Stimulated activated CD4-positive, alpha-beta T cell treated with anti-CD3 and anti-CD28 coated beads, Interleukin-2, amount 100 ng/mL, for 4 hours (primary cell): ENCODE measurements around the gene NEU2.

Experiments used
- DNase-seq: peaks from one replicate; pipeline ENCODE4 v3.0.0-alpha.2; 2020; ENCODE audit warnings: low read depth

Gene NEU2

GRCh38 chr2:233079473-233079877, 47.0 kb downstream of the NEU2 start:
- DNase-seq: no peak

DNA sequence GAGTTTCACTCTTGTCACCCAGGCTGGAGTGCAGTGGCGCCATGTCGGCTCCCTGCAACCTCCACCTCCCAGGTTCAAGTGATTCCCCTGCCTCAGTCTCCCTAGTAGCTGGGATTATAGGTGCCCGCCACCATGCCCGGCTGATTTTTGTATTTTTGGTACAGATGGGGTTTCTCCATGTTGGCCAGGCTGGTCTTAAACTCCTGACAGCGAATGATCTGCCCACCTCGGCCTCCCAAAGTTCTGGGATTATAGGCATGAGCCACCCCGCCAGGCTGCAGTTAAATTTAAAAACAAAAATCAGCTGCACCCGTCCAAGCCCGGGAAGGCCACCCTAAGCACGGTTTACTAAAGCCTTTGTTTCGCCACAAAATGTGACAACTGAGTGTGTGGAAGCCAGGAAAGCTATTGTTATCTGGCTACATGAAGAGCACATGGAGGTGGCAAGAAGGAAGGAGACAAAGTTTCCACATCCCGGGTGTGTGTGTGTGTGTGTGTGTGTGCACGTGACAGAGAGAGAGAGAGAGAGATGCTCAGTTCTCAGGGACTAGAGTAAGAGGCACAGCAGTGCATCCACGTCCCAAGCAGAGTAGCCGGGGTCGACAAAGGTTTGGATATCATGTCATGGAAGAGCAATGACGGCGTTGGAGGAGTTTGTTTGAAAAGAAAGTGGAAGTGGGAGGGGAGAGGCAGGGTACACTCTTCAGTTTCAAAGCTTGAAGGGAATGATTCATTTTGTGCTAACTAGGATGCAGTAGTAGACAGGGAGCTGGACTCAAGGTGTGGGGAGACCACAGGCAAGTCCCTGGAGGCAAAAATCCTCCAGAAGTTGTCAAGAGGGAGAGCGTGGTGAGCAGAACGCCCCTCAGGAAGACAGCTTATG, 47.7 kb downstream of the NEU2 start:
- no peak for DNase-seq

- no peak for DNase-seq
Measured at GRCh38 chr2:233080836-233081229, 48.4 kb downstream of the NEU2 start.

- no peak for DNase-seq
Measured at GRCh38 chr2:233081232-233081730, 48.8 kb downstream of the NEU2 start.

- no peak for DNase-seq
Measured at GRCh38 chr2:233081731-233082221, 49.3 kb downstream of the NEU2 start.

- DNase-seq: no peak
Measured at GRCh38 chr2:233082222-233082930, 49.9 kb downstream of the NEU2 start.

GRCh38 chr2:233082931-233083755, 50.7 kb downstream of the NEU2 start:
- no peak for DNase-seq

GRCh38 chr2:233083782-233084181, 51.3 kb downstream of the NEU2 start:
- DNase-seq: no peak

DNA sequence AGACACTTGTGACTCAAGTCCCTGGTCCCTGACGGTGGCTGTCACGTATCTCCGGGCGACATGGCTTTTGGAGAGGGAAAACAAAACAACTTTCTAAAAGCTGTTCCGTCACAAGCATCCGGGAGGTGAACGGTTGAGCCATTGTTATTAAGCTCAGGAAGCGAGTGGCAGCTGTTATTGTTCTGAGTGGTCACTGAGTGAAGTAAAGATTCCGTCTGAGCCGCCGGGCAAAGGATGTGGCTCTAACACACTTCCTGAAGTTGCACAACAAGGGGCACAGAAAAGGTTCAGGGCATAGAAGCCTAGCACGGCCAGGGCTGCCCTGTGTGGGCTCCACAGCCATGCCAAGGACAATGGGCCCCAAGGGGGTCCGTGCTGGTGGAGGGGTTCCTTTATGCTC, 52.0 kb downstream of the NEU2 start:
- no peak for DNase-seq
